ENCODE measurements around the gene TMSB10. TPM values are rescaled to one million over a fixed set of nuclear protein-coding genes. Genes with fewer than 3 reads are reported as not detected.
"Not testable (repeated sequence)": the region's sequence is repeated elsewhere in the genome, so short reads cannot be mapped to it uniquely, and the experiment has no call there.

Gene TMSB10
- total RNA-seq, 1 donor: 3,561 TPM

GRCh38 chr2:84939426-84940087 is 34.1 kb downstream of the TMSB10 start:
- no peak overlapping the region for H3K4me3 ChIP-seq (ENCODE audit: low read depth, low read length)
- DNase-seq (ENCODE audit: low read depth): no peak
- TF ChIP-seq, protein P1, sequence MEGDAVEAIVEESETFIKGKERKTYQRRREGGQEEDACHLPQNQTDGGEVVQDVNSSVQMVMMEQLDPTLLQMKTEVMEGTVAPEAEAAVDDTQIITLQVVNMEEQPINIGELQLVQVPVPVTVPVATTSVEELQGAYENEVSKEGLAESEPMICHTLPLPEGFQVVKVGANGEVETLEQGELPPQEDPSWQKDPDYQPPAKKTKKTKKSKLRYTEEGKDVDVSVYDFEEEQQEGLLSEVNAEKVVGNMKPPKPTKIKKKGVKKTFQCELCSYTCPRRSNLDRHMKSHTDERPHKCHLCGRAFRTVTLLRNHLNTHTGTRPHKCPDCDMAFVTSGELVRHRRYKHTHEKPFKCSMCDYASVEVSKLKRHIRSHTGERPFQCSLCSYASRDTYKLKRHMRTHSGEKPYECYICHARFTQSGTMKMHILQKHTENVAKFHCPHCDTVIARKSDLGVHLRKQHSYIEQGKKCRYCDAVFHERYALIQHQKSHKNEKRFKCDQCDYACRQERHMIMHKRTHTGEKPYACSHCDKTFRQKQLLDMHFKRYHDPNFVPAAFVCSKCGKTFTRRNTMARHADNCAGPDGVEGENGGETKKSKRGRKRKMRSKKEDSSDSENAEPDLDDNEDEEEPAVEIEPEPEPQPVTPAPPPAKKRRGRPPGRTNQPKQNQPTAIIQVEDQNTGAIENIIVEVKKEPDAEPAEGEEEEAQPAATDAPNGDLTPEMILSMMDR (IDR thresholded peaks at IDR 0.05; ENCODE audit: insufficient read depth, low read depth, low read length): no peak

- TF ChIP-seq, protein P1 (IDR thresholded peaks at IDR 0.05; ENCODE audit: insufficient read depth, low read depth, low read length): no peak
Observed at GRCh38 chr2:84940088-84940470, 34.6 kb downstream of the TMSB10 start.

DNA sequence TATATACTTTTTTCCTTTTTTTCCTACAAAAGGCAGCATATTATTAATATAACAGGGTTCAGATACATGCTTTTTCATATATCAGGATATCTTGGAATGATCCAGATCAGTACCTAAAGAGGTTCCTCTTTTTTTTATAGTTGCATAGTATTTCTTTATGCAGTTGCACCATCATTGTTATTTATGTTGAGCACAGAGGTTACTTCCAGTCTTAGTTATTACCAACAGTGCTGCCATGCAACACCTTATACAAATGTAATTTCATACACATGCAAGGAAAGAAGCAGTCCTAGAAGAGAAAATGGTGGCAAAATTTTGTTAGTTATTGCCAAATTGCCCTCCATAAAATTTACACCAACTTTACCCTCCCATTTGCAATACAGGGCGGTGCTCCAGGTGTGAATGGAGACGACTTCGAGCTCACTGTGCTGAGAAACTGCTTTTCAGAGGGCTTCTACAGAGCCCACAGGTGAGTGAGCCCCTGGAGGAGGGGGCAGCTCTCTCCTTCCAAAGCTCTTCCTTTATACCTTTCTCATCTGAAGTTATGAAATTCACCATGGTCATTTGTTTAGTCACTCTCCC is 35.5 kb downstream of the TMSB10 start:
- DNase-seq (ENCODE audit: low read depth): no peak
- no peak overlapping the region for H3K4me3 ChIP-seq (ENCODE audit: low read depth, low read length)
- TF ChIP-seq, protein P1 (IDR thresholded peaks at IDR 0.05; ENCODE audit: insufficient read depth, low read depth, low read length): no peak

More at GRCh38 chr2:84940088-84940470, 34.6 kb downstream of the TMSB10 start:
- no peak overlapping the region for H3K4me3 ChIP-seq (ENCODE audit: low read depth, low read length)
- DNase-seq (ENCODE audit: low read depth): no peak

DNA sequence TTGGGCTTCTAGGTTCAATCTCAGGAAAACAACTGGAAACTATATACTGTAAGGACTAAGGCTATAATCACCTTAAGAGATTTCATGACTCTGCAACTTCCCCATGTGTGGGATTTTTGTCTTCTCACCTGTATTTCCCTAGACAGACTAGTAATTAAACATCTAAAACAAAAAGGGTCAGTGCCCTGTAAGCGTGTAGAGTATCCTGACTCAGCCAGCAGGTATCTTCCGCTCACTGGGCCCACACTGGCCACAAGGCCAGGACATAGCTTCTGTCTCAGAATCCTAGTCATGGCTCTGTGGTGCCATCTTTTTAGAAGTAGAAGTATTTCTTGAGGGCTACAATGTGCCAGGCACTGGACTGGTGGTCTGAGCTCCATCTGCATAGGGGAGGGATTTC is 36.7 kb downstream of the TMSB10 start:
- TF ChIP-seq, protein P1 (IDR thresholded peaks at IDR 0.05; ENCODE audit: insufficient read depth, low read depth, low read length): no peak
- H3K4me3 ChIP-seq (ENCODE audit: low read depth, low read length): no peak overlapping the region
- no peak for DNase-seq (ENCODE audit: low read depth)

DNA sequence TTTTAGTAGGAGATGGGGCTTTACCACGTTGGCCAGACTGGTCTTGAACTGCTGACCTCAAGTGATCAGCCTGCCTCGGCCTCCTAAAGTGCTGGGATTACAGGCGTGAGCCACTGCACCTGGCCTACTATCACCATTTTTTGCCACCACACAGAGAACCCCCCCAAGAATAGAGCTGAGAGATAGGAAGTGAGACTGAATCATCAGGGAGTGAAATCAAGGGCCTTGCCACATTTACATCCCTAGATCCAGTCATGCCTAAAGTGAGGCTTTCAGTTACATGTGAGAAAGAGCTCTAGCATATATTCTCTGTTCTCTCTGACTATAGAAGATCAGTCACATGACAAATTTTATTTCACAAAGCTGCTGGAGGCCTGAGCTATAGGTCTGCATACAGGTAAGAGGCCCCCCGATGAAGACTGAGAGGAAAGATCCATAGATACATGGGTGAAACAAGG is 37.5 kb downstream of the TMSB10 start:
- H3K4me3 ChIP-seq (ENCODE audit: low read depth, low read length): no peak overlapping the region
- TF ChIP-seq, protein P1 (IDR thresholded peaks at IDR 0.05; ENCODE audit: insufficient read depth, low read depth, low read length): no peak
- DNase-seq (ENCODE audit: low read depth): no peak

GRCh38 chr2:84944295-84944909 is 38.9 kb downstream of the TMSB10 start:
- no peak for DNase-seq (ENCODE audit: low read depth)
- H3K4me3 ChIP-seq (ENCODE audit: low read depth, low read length): no peak overlapping the region
- TF ChIP-seq, protein P1 (IDR thresholded peaks at IDR 0.05; ENCODE audit: insufficient read depth, low read depth, low read length): no peak

DNA sequence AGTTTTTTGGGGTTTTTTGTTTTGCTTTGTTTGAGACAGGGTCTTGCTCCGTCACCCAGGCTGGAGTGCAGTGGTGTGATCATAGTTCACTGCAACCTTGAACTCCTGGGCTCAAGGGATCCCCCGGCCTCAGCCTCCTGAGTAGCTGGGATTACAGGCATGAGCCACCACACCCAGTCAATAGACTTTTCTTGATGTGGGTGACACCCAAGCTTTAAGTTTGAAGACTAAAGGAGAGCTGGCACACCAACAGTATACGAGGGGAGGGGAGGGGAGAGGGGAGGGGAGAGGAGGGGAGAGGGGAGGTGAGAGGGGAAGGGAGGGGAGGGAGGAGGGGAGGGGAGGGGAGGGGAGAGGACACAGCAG is 40.4 kb downstream of the TMSB10 start:
- not testable (repeated sequence) for H3K4me3 ChIP-seq (ENCODE audit: low read depth, low read length); DNase-seq (ENCODE audit: low read depth)
